ENCODE measurements around the gene LGR6.

DNA sequence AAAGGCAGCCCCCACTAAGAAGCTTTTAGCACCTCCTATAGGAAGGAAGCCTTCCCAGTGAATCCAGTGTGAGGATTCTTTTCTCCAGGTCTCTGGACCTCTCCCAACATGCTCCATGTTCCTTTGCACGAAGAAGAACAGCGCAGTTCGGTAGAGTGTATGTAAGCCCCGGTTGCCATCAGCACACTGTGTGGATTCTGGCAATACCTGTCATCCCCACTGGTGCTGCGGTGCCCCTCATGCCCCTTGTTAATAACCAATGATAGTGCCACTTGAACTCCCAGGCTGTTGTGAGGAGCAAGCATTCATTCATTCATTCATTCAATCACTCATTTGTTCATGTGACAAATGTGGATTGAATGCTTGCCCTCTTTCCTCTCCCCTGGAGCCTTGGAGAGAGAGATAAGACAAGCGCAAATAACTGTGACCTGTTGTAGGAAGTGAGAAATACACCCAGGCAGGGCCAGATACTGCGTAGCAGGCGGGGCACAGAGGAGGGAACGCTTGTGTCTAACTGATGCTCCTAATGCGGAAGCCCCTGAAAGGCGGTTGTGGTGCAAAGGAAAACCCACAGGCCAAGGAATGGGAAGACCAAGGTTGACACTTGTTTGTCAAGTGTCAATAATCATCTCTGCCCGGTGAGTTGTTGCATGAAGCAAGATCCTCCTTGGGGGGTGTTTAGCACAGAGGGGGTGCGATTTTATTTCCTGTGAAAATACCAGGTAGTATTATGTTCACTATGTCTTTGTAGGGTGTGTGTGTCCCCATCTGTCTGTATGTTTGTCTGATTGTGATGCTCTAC, 9.8 kb downstream of the LGR6 start:
- TF ChIP-seq, protein P1, sequence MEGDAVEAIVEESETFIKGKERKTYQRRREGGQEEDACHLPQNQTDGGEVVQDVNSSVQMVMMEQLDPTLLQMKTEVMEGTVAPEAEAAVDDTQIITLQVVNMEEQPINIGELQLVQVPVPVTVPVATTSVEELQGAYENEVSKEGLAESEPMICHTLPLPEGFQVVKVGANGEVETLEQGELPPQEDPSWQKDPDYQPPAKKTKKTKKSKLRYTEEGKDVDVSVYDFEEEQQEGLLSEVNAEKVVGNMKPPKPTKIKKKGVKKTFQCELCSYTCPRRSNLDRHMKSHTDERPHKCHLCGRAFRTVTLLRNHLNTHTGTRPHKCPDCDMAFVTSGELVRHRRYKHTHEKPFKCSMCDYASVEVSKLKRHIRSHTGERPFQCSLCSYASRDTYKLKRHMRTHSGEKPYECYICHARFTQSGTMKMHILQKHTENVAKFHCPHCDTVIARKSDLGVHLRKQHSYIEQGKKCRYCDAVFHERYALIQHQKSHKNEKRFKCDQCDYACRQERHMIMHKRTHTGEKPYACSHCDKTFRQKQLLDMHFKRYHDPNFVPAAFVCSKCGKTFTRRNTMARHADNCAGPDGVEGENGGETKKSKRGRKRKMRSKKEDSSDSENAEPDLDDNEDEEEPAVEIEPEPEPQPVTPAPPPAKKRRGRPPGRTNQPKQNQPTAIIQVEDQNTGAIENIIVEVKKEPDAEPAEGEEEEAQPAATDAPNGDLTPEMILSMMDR (IDR thresholded peaks at IDR 0.05) = no peak
- TF ChIP-seq POLR2AphosphoS5 (IDR thresholded peaks at IDR 0.05) = no peak

Measured in breast epithelium (tissue), 3 donors.